ENCODE results near the gene STK25.

STK25 gene

GRCh38 chr2:241492174-241492565 lies 16.2 kb downstream of the STK25 start:
- no peak for DNase-seq

- no peak for DNase-seq
These were observed 16.7 kb downstream of the STK25 start for GRCh38 chr2:241491549-241492173.

GRCh38 chr2:241490825-241491506 lies 17.4 kb downstream of the STK25 start:
- no peak for DNase-seq

- DNase-seq: no peak
These were observed 18.4 kb downstream of the STK25 start for GRCh38 chr2:241489733-241490680.

GRCh38 chr2:241489088-241489487 lies 19.3 kb downstream of the STK25 start:
- DNase-seq: no peak

GRCh38 chr2:241485172-241485911 lies 23.0 kb downstream of the STK25 start:
- DNase-seq: no peak

GRCh38 chr2:241483305-241483704 lies 25.1 kb downstream of the STK25 start:
- no peak for DNase-seq

- DNase-seq: no peak
These were observed 26.0 kb downstream of the STK25 start for GRCh38 chr2:241482126-241482955.

- no peak for DNase-seq
These were observed 26.7 kb downstream of the STK25 start for GRCh38 chr2:241481687-241482086.

- no peak for DNase-seq
These were observed 29.1 kb downstream of the STK25 start for GRCh38 chr2:241479026-241479898.

GRCh38 chr2:241478166-241478565 lies 30.2 kb downstream of the STK25 start:
- DNase-seq: no peak

- DNase-seq: no peak
These were observed 33.1 kb downstream of the STK25 start for GRCh38 chr2:241475267-241475666.

- no peak for DNase-seq
These were observed 35.0 kb downstream of the STK25 start for GRCh38 chr2:241473399-241473798.

- no peak for DNase-seq
These were observed 38.6 kb downstream of the STK25 start for GRCh38 chr2:241469746-241470145.

GRCh38 chr2:241468476-241468781 lies 40.0 kb downstream of the STK25 start:
- no peak for DNase-seq

GRCh38 chr2:241467777-241468475 lies 40.5 kb downstream of the STK25 start:
- DNase-seq: no peak

GRCh38 chr2:241466230-241466629 lies 42.2 kb downstream of the STK25 start:
- no peak for DNase-seq

GRCh38 chr2:241465543-241465942 lies 42.8 kb downstream of the STK25 start:
- DNase-seq: no peak

- DNase-seq: no peak
These were observed 44.9 kb downstream of the STK25 start for GRCh38 chr2:241463276-241464135.
